Nephron progenitor cell (in vitro differentiated cells): ENCODE results near the gene B9D1.

Source experiments
- DNase-seq: peaks from one replicate; pipeline ENCODE4 v3.0.0; 2021
- H3K27ac Mint-ChIP-seq: 2 replicates; pipeline ENCODE4 v1.8.0; 2021; ENCODE audit warnings: mild to moderate bottlenecking, moderate library complexity, mixed read lengths
- H3K27me3 Mint-ChIP-seq: 2 replicates; pipeline ENCODE4 v1.8.0; 2021; ENCODE audit warnings: mild to moderate bottlenecking, low read depth, mixed read lengths; ENCODE audit not compliant: poor library complexity
- H3K36me3 Mint-ChIP-seq: 2 replicates; pipeline ENCODE4 v1.8.0; 2021; ENCODE audit warnings: low read depth, mixed read lengths
- H3K4me1 Mint-ChIP-seq: 2 replicates; pipeline ENCODE4 v1.8.0; 2021; ENCODE audit warnings: mixed read lengths
- H3K4me3 Mint-ChIP-seq: 2 replicates; pipeline ENCODE4 v1.8.0; 2021; ENCODE audit warnings: mild to moderate bottlenecking, moderate library complexity, mixed read lengths
- H3K9me3 Mint-ChIP-seq: 2 replicates; pipeline ENCODE4 v1.8.0; 2021; ENCODE audit warnings: mild to moderate bottlenecking, moderate library complexity, mixed read lengths
- TF ChIP-seq, protein P1 (sequence below): fragments of 200-600 bp; sonication (generic); IDR thresholded peaks from 2 replicates; pipeline ENCODE4 v1.5.0; 2021; ENCODE audit warnings: antibody characterized with exemption

The B9D1 gene

GRCh38 chr17:19386974-19387920 is 24.7 kb upstream of the B9D1 start, which contains the start of gene MFAP4:
Gene MFAP4 (minus strand): TSS chr17:19387190. CDS start chr17:19387155, 35 bp downstream.
- Mint-ChIP-seq H3K27ac (peak within 1 kb of the TSS; percentile 85), H3K9me3 (no peaks in the 10 kb centered on the region), H3K27me3 (no peaks in the 10 kb centered on the region), H3K4me1 (peaks cover 72% of the 10 kb centered on the region), H3K4me3 (peak within 1 kb of the TSS; percentile 66), H3K36me3 (peaks cover 16% of the 10 kb centered on the region)
- TF ChIP-seq, protein P1, sequence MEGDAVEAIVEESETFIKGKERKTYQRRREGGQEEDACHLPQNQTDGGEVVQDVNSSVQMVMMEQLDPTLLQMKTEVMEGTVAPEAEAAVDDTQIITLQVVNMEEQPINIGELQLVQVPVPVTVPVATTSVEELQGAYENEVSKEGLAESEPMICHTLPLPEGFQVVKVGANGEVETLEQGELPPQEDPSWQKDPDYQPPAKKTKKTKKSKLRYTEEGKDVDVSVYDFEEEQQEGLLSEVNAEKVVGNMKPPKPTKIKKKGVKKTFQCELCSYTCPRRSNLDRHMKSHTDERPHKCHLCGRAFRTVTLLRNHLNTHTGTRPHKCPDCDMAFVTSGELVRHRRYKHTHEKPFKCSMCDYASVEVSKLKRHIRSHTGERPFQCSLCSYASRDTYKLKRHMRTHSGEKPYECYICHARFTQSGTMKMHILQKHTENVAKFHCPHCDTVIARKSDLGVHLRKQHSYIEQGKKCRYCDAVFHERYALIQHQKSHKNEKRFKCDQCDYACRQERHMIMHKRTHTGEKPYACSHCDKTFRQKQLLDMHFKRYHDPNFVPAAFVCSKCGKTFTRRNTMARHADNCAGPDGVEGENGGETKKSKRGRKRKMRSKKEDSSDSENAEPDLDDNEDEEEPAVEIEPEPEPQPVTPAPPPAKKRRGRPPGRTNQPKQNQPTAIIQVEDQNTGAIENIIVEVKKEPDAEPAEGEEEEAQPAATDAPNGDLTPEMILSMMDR = no peak
- DNase-seq = peak; percentile 73

- H3K36me3 Mint-ChIP-seq = peaks cover 16% of the 10 kb centered on the region
- no peaks in the 10 kb centered on the region for H3K9me3 Mint-ChIP-seq
- DNase-seq = peak; percentile 27
- H3K27ac Mint-ChIP-seq = peak overlapping the region; percentile 70
- H3K27me3 Mint-ChIP-seq = no peaks in the 10 kb centered on the region
- TF ChIP-seq, protein P1 = no peak
- peaks cover 63% of the 10 kb centered on the region for H3K4me1 Mint-ChIP-seq
- H3K4me3 Mint-ChIP-seq = peak overlapping the region; percentile 66
These were observed 23.8 kb upstream of the B9D1 start for GRCh38 chr17:19386051-19386929.

GRCh38 chr17:19385521-19385983 is 23.0 kb upstream of the B9D1 start:
- H3K36me3 Mint-ChIP-seq = peaks cover 24% of the 10 kb centered on the region
- H3K4me3 Mint-ChIP-seq = no peak overlapping the region
- H3K27me3 Mint-ChIP-seq = no peaks in the 10 kb centered on the region
- TF ChIP-seq, protein P1 = no peak
- peaks cover 61% of the 10 kb centered on the region for H3K4me1 Mint-ChIP-seq
- no peak overlapping the region for H3K27ac Mint-ChIP-seq
- no peak for DNase-seq
- H3K9me3 Mint-ChIP-seq = no peaks in the 10 kb centered on the region

- peaks cover 62% of the 10 kb centered on the region for H3K4me1 Mint-ChIP-seq
- no peak for DNase-seq
- peaks cover 31% of the 10 kb centered on the region for H3K36me3 Mint-ChIP-seq
- TF ChIP-seq, protein P1 = no peak
- no peaks in the 10 kb centered on the region for H3K27me3 Mint-ChIP-seq
- H3K9me3 Mint-ChIP-seq = no peaks in the 10 kb centered on the region
- H3K4me3 Mint-ChIP-seq = no peak overlapping the region
- H3K27ac Mint-ChIP-seq = peak overlapping the region; percentile 97
These were observed 22.3 kb upstream of the B9D1 start for GRCh38 chr17:19384723-19385391.

DNA sequence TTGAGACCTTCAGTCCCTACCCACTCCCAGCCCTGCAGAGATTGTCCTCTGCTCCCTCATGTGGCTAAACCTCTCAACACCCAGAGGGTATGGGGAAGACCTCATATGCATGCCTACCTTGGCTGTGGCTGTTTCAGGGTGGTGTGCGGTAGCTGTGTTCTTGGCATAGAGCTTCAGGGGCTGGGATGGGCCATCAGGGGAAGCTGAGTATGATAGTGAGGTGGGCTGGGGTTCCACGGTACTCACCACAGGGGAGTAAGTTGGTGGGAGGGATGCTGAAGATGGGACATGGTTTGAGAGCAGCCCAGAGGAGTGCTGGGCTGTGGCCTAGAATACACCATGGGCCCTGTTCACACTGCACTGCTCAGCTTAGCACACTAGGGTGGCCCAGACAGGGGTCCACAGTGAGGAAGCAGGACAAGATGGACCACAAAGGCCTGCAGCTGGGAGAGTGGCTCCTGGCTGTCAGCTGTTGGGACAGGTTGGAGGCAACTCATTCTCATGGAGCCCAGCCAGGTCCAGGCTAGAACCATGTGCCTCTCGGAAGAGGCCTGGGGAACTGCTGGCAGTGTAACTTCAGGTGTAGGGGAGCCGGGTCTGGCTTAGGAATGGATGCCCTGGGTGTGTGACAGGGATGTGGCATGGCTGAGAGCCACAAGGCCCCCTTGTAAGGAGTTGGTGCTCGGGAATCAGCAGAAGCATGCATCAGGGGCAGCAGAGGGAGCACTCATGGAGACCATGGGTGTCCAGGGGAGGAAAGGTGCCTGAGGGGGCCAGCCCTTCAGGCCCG is 21.4 kb upstream of the B9D1 start:
- Mint-ChIP-seq H3K9me3 (no peaks in the 10 kb centered on the region), H3K27ac (peak overlapping the region; percentile 97), H3K27me3 (no peaks in the 10 kb centered on the region), H3K4me3 (no peak overlapping the region), H3K4me1 (peaks cover 61% of the 10 kb centered on the region), H3K36me3 (peaks cover 38% of the 10 kb centered on the region)
- TF ChIP-seq, protein P1 = no peak
- no peak for DNase-seq
